ENCODE measurements around the gene TRAF7.

Gene TRAF7

DNA sequence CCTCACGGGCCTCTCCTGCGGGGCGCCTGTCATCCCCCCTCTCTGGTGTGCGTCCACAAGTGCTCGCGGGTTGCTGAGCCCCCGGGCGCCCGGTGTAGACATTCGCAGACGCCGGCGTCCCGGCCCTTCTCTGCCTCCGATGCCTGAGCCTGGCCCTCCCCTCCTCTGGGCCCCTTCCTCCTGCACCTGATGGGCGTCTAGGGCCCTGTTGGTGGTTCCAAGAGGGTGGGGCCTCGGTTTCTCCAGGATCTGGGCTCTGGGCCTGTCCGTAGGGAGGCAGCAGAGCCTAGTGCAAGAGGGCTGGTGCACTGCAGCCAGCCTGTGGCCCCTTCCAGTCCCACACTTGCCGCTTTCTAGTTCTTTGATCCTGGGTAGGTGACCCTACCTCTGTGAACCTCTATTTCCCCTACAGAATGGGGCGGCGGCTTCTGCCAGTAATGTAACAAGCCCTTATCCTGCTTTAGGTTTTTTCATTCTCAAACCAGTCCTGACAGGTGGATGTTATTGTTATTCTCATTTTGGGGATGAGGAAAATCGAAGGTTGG is 68.4 kb downstream of the TRAF7 start:
- DNase-seq = peak; percentile 52
- peak; percentile 29 for ATAC-seq (ENCODE audit: insufficient read depth, low read depth)
- Histone ChIP-seq H3K27me3 (ENCODE audit: insufficient read depth, low read length, poor library complexity) (no peaks in the 10 kb centered on the region), H4K20me1 (ENCODE audit: insufficient read depth, low read length) (peaks cover 30% of the 10 kb centered on the region), H3K4me2 (ENCODE audit: insufficient read depth, low read length) (peak overlapping the region; percentile 78), H3K9ac (ENCODE audit: low read depth, low read length) (peak overlapping the region; percentile 88), H2AFZ (ENCODE audit: low read depth, low read length) (peak overlapping the region; percentile 70), H3K4me3 (ENCODE audit: low read depth in 1 of 2, low read length in 2 of 2) (peak overlapping the region; percentile 58 to 75; a peak in 3 of 4 replicates), H3K4me1 (ENCODE audit: insufficient read depth, low read length) (peaks cover 24% of the 10 kb centered on the region), H3K9me3 (ENCODE audit: insufficient read depth, low read length, severe bottlenecking) (no peaks in the 10 kb centered on the region), H3K27ac (ENCODE audit: low read length) (peak overlapping the region; percentile 58), H3K36me3 (ENCODE audit: insufficient read depth, low read length) (peaks cover 24% of the 10 kb centered on the region), H3K79me2 (ENCODE audit: insufficient read depth, low read length) (peaks cover 54% of the 10 kb centered on the region)
- TF ChIP-seq, protein P1, sequence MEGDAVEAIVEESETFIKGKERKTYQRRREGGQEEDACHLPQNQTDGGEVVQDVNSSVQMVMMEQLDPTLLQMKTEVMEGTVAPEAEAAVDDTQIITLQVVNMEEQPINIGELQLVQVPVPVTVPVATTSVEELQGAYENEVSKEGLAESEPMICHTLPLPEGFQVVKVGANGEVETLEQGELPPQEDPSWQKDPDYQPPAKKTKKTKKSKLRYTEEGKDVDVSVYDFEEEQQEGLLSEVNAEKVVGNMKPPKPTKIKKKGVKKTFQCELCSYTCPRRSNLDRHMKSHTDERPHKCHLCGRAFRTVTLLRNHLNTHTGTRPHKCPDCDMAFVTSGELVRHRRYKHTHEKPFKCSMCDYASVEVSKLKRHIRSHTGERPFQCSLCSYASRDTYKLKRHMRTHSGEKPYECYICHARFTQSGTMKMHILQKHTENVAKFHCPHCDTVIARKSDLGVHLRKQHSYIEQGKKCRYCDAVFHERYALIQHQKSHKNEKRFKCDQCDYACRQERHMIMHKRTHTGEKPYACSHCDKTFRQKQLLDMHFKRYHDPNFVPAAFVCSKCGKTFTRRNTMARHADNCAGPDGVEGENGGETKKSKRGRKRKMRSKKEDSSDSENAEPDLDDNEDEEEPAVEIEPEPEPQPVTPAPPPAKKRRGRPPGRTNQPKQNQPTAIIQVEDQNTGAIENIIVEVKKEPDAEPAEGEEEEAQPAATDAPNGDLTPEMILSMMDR (IDR thresholded peaks at IDR 0.05; ENCODE audit: borderline replicate concordance, extremely low read depth, low read length, poor library complexity, severe bottlenecking) = peak; percentile 42
- no peak for TF ChIP-seq EZH2 (IDR thresholded peaks at IDR 0.05; ENCODE audit: borderline replicate concordance, low read depth, low read length, severe bottlenecking)

DNA sequence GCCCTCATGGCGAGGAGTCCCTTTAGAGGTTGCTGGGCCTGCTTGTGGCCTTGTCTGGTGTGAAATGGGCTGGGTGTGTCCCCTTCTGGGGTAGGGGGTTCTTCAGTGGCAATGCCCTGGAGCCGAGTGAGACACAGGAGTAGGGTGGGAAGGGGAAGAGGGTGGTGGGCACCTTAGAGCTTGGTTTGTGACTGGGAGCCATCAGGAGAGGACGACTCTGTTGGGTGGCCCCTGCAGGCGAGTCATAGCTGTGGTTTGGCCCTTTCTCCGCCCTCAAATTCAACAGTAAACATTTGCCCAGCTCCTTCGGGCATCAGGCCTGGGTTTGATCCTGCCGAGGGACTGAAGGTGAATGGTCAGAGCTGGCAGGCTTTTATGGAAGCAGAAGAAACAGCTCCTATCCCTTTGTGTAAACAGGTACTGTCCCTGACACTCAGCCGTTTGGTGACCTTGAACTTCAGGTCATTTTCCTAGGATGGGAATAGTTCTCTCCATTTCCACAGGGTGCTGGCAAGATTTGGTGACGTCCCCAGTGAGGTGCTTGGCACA is 70.7 kb downstream of the TRAF7 start:
- H3K4me3 ChIP-seq (ENCODE audit: low read depth in 1 of 2, low read length in 2 of 2) = no peak overlapping the region
- peaks cover 47% of the 10 kb centered on the region for H3K36me3 ChIP-seq (ENCODE audit: insufficient read depth, low read length)
- no peak for TF ChIP-seq EZH2 (IDR thresholded peaks at IDR 0.05; ENCODE audit: borderline replicate concordance, low read depth, low read length, severe bottlenecking)
- TF ChIP-seq, protein P1 (IDR thresholded peaks at IDR 0.05; ENCODE audit: borderline replicate concordance, extremely low read depth, low read length, poor library complexity, severe bottlenecking) = no peak
- H3K27ac ChIP-seq (ENCODE audit: low read length) = no peak overlapping the region
- peaks cover 50% of the 10 kb centered on the region for H4K20me1 ChIP-seq (ENCODE audit: insufficient read depth, low read length)
- H3K9ac ChIP-seq (ENCODE audit: low read depth, low read length) = no peak overlapping the region
- H3K79me2 ChIP-seq (ENCODE audit: insufficient read depth, low read length) = peaks cover 62% of the 10 kb centered on the region
- ATAC-seq (ENCODE audit: insufficient read depth, low read depth) (no peak), DNase-seq (no peak)
- no peak overlapping the region for H3K4me2 ChIP-seq (ENCODE audit: insufficient read depth, low read length)
- H2AFZ ChIP-seq (ENCODE audit: low read depth, low read length) = no peak overlapping the region
- H3K4me1 ChIP-seq (ENCODE audit: insufficient read depth, low read length) = peaks cover 24% of the 10 kb centered on the region
- no peaks in the 10 kb centered on the region for H3K27me3 ChIP-seq (ENCODE audit: insufficient read depth, low read length, poor library complexity)
- H3K9me3 ChIP-seq (ENCODE audit: insufficient read depth, low read length, severe bottlenecking) = no peaks in the 10 kb centered on the region

DNA sequence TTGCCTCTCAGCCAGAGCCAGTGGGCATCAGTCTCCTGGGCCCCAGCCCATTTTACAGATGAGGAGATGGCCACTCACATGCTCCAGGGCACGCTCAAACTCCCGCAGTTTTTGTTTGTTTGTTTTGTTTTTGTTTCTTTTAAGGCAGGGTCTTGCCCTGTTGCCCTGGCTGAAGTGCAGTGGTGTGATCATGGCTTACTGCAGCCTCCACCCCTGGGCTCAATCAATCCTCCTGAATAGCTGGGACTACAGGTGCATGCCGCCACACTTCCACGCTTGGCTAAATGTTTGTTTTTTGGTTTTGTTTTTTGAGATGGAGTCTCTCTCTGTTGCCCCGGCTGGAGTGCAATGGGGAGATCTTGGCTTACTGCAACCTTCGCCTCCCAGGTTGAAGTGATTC is 71.3 kb downstream of the TRAF7 start:
- Histone ChIP-seq H3K36me3 (ENCODE audit: insufficient read depth, low read length) (peaks cover 53% of the 10 kb centered on the region), H3K79me2 (ENCODE audit: insufficient read depth, low read length) (peaks cover 62% of the 10 kb centered on the region), H3K9ac (ENCODE audit: low read depth, low read length) (no peak overlapping the region), H3K4me1 (ENCODE audit: insufficient read depth, low read length) (peaks cover 24% of the 10 kb centered on the region), H3K4me2 (ENCODE audit: insufficient read depth, low read length) (no peak overlapping the region), H2AFZ (ENCODE audit: low read depth, low read length) (no peak overlapping the region), H3K9me3 (ENCODE audit: insufficient read depth, low read length, severe bottlenecking) (no peaks in the 10 kb centered on the region), H3K27me3 (ENCODE audit: insufficient read depth, low read length, poor library complexity) (no peaks in the 10 kb centered on the region), H4K20me1 (ENCODE audit: insufficient read depth, low read length) (peaks cover 52% of the 10 kb centered on the region), H3K4me3 (ENCODE audit: low read depth in 1 of 2, low read length in 2 of 2) (no peak overlapping the region), H3K27ac (ENCODE audit: low read length) (no peak overlapping the region)
- TF ChIP-seq, protein P1 (IDR thresholded peaks at IDR 0.05; ENCODE audit: borderline replicate concordance, extremely low read depth, low read length, poor library complexity, severe bottlenecking) = no peak
- no peak for TF ChIP-seq EZH2 (IDR thresholded peaks at IDR 0.05; ENCODE audit: borderline replicate concordance, low read depth, low read length, severe bottlenecking)
- ATAC-seq (ENCODE audit: insufficient read depth, low read depth) = no peak
- DNase-seq = no peak

Measured in DND-41 (cell line).